ENCODE data around the gene TRIM47.
"Not testable (repeated sequence)": the region's sequence is repeated elsewhere in the genome, so short reads cannot be mapped to it uniquely, and the experiment has no call there.

The TRIM47 gene

GRCh38 chr17:75888484-75888883, 10.1 kb upstream of the TRIM47 start:
- H3K27ac ChIP-seq (ENCODE audit: low read length), result no peak overlapping the region
- no peak overlapping the region for H3K4me3 ChIP-seq (ENCODE audit: low read depth in 1 of 2, low read length in 2 of 2)
- H3K4me1 ChIP-seq (ENCODE audit: control insufficient read depth in 1 of 2, insufficient read depth in 2 of 2, low read length in 2 of 2), result peaks cover 0 to 5% of the 10 kb centered on the region in 2 donors
- no peaks in the 10 kb centered on the region for H3K27me3 ChIP-seq (ENCODE audit: low read depth, low read length)
- H3K9me3 ChIP-seq (ENCODE audit: control insufficient read depth in 1 of 2, low read length in 2 of 2), result no peaks in the 10 kb centered on the region
- peaks cover 5 to 35% of the 10 kb centered on the region in 2 donors for H3K36me3 ChIP-seq (ENCODE audit: control insufficient read depth in 1 of 2, insufficient read depth in 2 of 2, low read length in 2 of 2)

GRCh38 chr17:75885860-75886259, 7.5 kb upstream of the TRIM47 start:
- not testable (repeated sequence) for H3K27ac ChIP-seq (ENCODE audit: low read length); H3K9me3 ChIP-seq (ENCODE audit: control insufficient read depth in 1 of 2, low read length in 2 of 2)

GRCh38 chr17:75885431-75885830, 7.0 kb upstream of the TRIM47 start:
- Histone ChIP-seq H3K4me1 (ENCODE audit: control insufficient read depth in 1 of 2, insufficient read depth in 2 of 2, low read length in 2 of 2) (no peaks in the 10 kb centered on the region), H3K9me3 (ENCODE audit: control insufficient read depth in 1 of 2, low read length in 2 of 2) (no peaks in the 10 kb centered on the region), H3K36me3 (ENCODE audit: control insufficient read depth in 1 of 2, insufficient read depth in 2 of 2, low read length in 2 of 2) (peaks cover 0 to 11% of the 10 kb centered on the region in 2 donors), H3K27me3 (ENCODE audit: low read depth, low read length) (no peaks in the 10 kb centered on the region), H3K27ac (ENCODE audit: low read length) (no peak overlapping the region), H3K4me3 (ENCODE audit: low read depth in 1 of 2, low read length in 2 of 2) (no peak overlapping the region)

More at GRCh38 chr17:75885860-75886259, 7.5 kb upstream of the TRIM47 start:
- H3K4me3 ChIP-seq (ENCODE audit: low read depth in 1 of 2, low read length in 2 of 2); H3K27me3 ChIP-seq (ENCODE audit: low read depth, low read length); H3K4me1 ChIP-seq (ENCODE audit: control insufficient read depth in 1 of 2, insufficient read depth in 2 of 2, low read length in 2 of 2): not testable (repeated sequence)
- peaks cover 0 to 16% of the 10 kb centered on the region in 2 donors for H3K36me3 ChIP-seq (ENCODE audit: control insufficient read depth in 1 of 2, insufficient read depth in 2 of 2, low read length in 2 of 2)

GRCh38 chr17:75881678-75882454, 3.5 kb upstream of the TRIM47 start:
- Histone ChIP-seq H3K4me3 (ENCODE audit: low read depth in 1 of 2, low read length in 2 of 2) (no peak overlapping the region), H3K36me3 (ENCODE audit: control insufficient read depth in 1 of 2, insufficient read depth in 2 of 2, low read length in 2 of 2) (peaks cover 0 to under 1% of the 10 kb centered on the region in 2 donors), H3K27ac (ENCODE audit: low read length) (no peak overlapping the region), H3K4me1 (ENCODE audit: control insufficient read depth in 1 of 2, insufficient read depth in 2 of 2, low read length in 2 of 2) (peaks cover under 1 to 7% of the 10 kb centered on the region in 2 donors), H3K9me3 (ENCODE audit: control insufficient read depth in 1 of 2, low read length in 2 of 2) (no peaks in the 10 kb centered on the region), H3K27me3 (ENCODE audit: low read depth, low read length) (no peaks in the 10 kb centered on the region)

GRCh38 chr17:75880266-75880665, 1.9 kb upstream of the TRIM47 start:
- Histone ChIP-seq H3K27me3 (ENCODE audit: low read depth, low read length) (no peaks in the 10 kb centered on the region), H3K9me3 (ENCODE audit: control insufficient read depth in 1 of 2, low read length in 2 of 2) (no peaks in the 10 kb centered on the region), H3K36me3 (ENCODE audit: control insufficient read depth in 1 of 2, insufficient read depth in 2 of 2, low read length in 2 of 2) (peaks cover 2 to 10% of the 10 kb centered on the region in 2 donors), H3K4me3 (ENCODE audit: low read depth in 1 of 2, low read length in 2 of 2) (no peak overlapping the region), H3K4me1 (ENCODE audit: control insufficient read depth in 1 of 2, insufficient read depth in 2 of 2, low read length in 2 of 2) (peaks cover 14 to 23% of the 10 kb centered on the region in 2 donors), H3K27ac (ENCODE audit: low read length) (no peak overlapping the region)

GRCh38 chr17:75877752-75878173, 618 bp downstream of the TRIM47 start:
- Histone ChIP-seq H3K36me3 (ENCODE audit: control insufficient read depth in 1 of 2, insufficient read depth in 2 of 2, low read length in 2 of 2) (peaks cover 14 to 26% of the 10 kb centered on the region in 2 donors), H3K27me3 (ENCODE audit: low read depth, low read length) (no peaks in the 10 kb centered on the region), H3K9me3 (ENCODE audit: control insufficient read depth in 1 of 2, low read length in 2 of 2) (no peaks in the 10 kb centered on the region), H3K4me3 (ENCODE audit: low read depth in 1 of 2, low read length in 2 of 2) (peak overlapping the region; percentile 77 to 90), H3K27ac (ENCODE audit: low read length) (peak overlapping the region; percentile 96), H3K4me1 (ENCODE audit: control insufficient read depth in 1 of 2, insufficient read depth in 2 of 2, low read length in 2 of 2) (peaks cover 15 to 48% of the 10 kb centered on the region in 2 donors)

GRCh38 chr17:75876938-75877751, 1.2 kb downstream of the TRIM47 start:
- Histone ChIP-seq H3K4me3 (ENCODE audit: low read depth in 1 of 2, low read length in 2 of 2) (peak overlapping the region; percentile 77 to 90), H3K4me1 (ENCODE audit: control insufficient read depth in 1 of 2, insufficient read depth in 2 of 2, low read length in 2 of 2) (peaks cover 20 to 53% of the 10 kb centered on the region in 2 donors), H3K27ac (ENCODE audit: low read length) (peak overlapping the region; percentile 96), H3K36me3 (ENCODE audit: control insufficient read depth in 1 of 2, insufficient read depth in 2 of 2, low read length in 2 of 2) (peaks cover 14 to 26% of the 10 kb centered on the region in 2 donors), H3K9me3 (ENCODE audit: control insufficient read depth in 1 of 2, low read length in 2 of 2) (no peaks in the 10 kb centered on the region), H3K27me3 (ENCODE audit: low read depth, low read length) (no peaks in the 10 kb centered on the region)

- Histone ChIP-seq H3K4me1 (ENCODE audit: control insufficient read depth in 1 of 2, insufficient read depth in 2 of 2, low read length in 2 of 2) (peaks cover 20 to 53% of the 10 kb centered on the region in 2 donors), H3K9me3 (ENCODE audit: control insufficient read depth in 1 of 2, low read length in 2 of 2) (no peaks in the 10 kb centered on the region)
These were observed 2.0 kb downstream of the TRIM47 start for GRCh38 chr17:75876190-75876937.

GRCh38 chr17:75875940-75876189, 2.5 kb downstream of the TRIM47 start:
- H3K36me3 ChIP-seq (ENCODE audit: control insufficient read depth in 1 of 2, insufficient read depth in 2 of 2, low read length in 2 of 2), result peaks cover 14 to 26% of the 10 kb centered on the region in 2 donors
- H3K9me3 ChIP-seq (ENCODE audit: control insufficient read depth in 1 of 2, low read length in 2 of 2), result no peaks in the 10 kb centered on the region
- no peaks in the 10 kb centered on the region for H3K27me3 ChIP-seq (ENCODE audit: low read depth, low read length)
- H3K4me3 ChIP-seq (ENCODE audit: low read depth in 1 of 2, low read length in 2 of 2), result peak overlapping the region; percentile 77 to 90
- peaks cover 20 to 53% of the 10 kb centered on the region in 2 donors for H3K4me1 ChIP-seq (ENCODE audit: control insufficient read depth in 1 of 2, insufficient read depth in 2 of 2, low read length in 2 of 2)
- H3K27ac ChIP-seq (ENCODE audit: low read length), result peak overlapping the region; percentile 96

More at GRCh38 chr17:75876190-75876937, 2.0 kb downstream of the TRIM47 start:
- Histone ChIP-seq H3K4me3 (ENCODE audit: low read depth in 1 of 2, low read length in 2 of 2) (peak overlapping the region; percentile 77 to 90), H3K27ac (ENCODE audit: low read length) (peak overlapping the region; percentile 96), H3K27me3 (ENCODE audit: low read depth, low read length) (no peaks in the 10 kb centered on the region), H3K36me3 (ENCODE audit: control insufficient read depth in 1 of 2, insufficient read depth in 2 of 2, low read length in 2 of 2) (peaks cover 14 to 26% of the 10 kb centered on the region in 2 donors)

- Histone ChIP-seq H3K27ac (ENCODE audit: low read length) (peak overlapping the region; percentile 96), H3K4me3 (ENCODE audit: low read depth in 1 of 2, low read length in 2 of 2) (peak overlapping the region; percentile 77 to 90), H3K9me3 (ENCODE audit: control insufficient read depth in 1 of 2, low read length in 2 of 2) (no peaks in the 10 kb centered on the region), H3K27me3 (ENCODE audit: low read depth, low read length) (no peaks in the 10 kb centered on the region), H3K4me1 (ENCODE audit: control insufficient read depth in 1 of 2, insufficient read depth in 2 of 2, low read length in 2 of 2) (peaks cover 20 to 58% of the 10 kb centered on the region in 2 donors), H3K36me3 (ENCODE audit: control insufficient read depth in 1 of 2, insufficient read depth in 2 of 2, low read length in 2 of 2) (peaks cover 14 to 26% of the 10 kb centered on the region in 2 donors)
These were observed 3.0 kb downstream of the TRIM47 start for GRCh38 chr17:75875182-75875939.
